CD14-positive monocyte (primary cell): Measurements from ENCODE around the gene PWP1. TPM values are rescaled to one million over a fixed set of nuclear protein-coding genes. Genes with fewer than 3 reads are reported as not detected.

Experiments used
- DNase-seq, 3 donors: peaks; one replicate each; pipeline ENCODE4 v3.0.0-alpha.2; 2011 to 2022
- H2AFZ ChIP-seq: 2 replicates; pipeline ENCODE4 v1.6.0; 2012; ENCODE audit warnings: mild to moderate bottlenecking, low read depth, low read length, inconsistent platforms; ENCODE audit not compliant: insufficient read depth, poor library complexity, severe bottlenecking
- H3K27ac ChIP-seq, 2 donors: 1 replicate in 1 of 2; 2 replicates in 1 of 2; pipeline ENCODE4 v1.5.1; 2012 to 2013; ENCODE audit warnings: low read length in 2 of 2, control low read depth in 1 of 2, inconsistent platforms in 1 of 2, low read depth in 1 of 2, mild to moderate bottlenecking in 1 of 2
- H3K27me3 ChIP-seq, 2 donors: one replicate each; pipeline versions ENCODE4 v1.6.0 to v1.6.1; 2011 to 2013; ENCODE audit warnings: low read length in 2 of 2; ENCODE audit not compliant: control insufficient read depth in 2 of 2, insufficient read depth in 2 of 2
- H3K36me3 ChIP-seq, 2 donors: replicated peaks in 1 of 2; 1 replicate in 1 of 2; 2 replicates in 1 of 2; pipeline versions ENCODE4 v1.5.1 to v1.6.1; 2012 to 2013; ENCODE audit warnings: low read length in 2 of 2, control low read depth in 1 of 2, inconsistent platforms in 1 of 2, mild to moderate bottlenecking in 1 of 2; ENCODE audit not compliant: insufficient read depth in 2 of 2, control insufficient read depth in 1 of 2
- H3K4me1 ChIP-seq, 2 donors: 1 replicate in 1 of 2; 2 replicates in 1 of 2; pipeline versions ENCODE4 v1.5.1 to v1.6.1; 2012 to 2013; ENCODE audit warnings: low read length in 2 of 2, control low read depth in 1 of 2, inconsistent platforms in 1 of 2, mild to moderate bottlenecking in 1 of 2, moderate library complexity in 1 of 2; ENCODE audit not compliant: insufficient read depth in 2 of 2, control insufficient read depth in 1 of 2
- H3K4me2 ChIP-seq: replicated peaks from 2 replicates; pipeline ENCODE3; 2012; ENCODE audit warnings: low read length, moderate library complexity, mild to moderate bottlenecking; ENCODE audit not compliant: poor library complexity, severe bottlenecking; ENCODE audit errors: extremely low read depth
- H3K4me3 ChIP-seq, 3 experiments: fragments of 200-600 bp in 1 of 3; sonication (generic) in 1 of 3; replicated peaks in 1 of 3; 1 replicate in 2 of 3; 2 replicates in 1 of 3; pipeline ENCODE4 v1.5.1; 2011 to 2013; ENCODE audit warnings: low read length in 3 of 3, mild to moderate bottlenecking in 3 of 3, control low read depth in 2 of 3, low read depth in 2 of 3, inconsistent platforms in 1 of 3, moderate library complexity in 1 of 3
- H3K79me2 ChIP-seq: 2 replicates; pipeline ENCODE4 v1.6.0; 2012; ENCODE audit warnings: mild to moderate bottlenecking, control low read depth, inconsistent platforms, low read length, moderate library complexity; ENCODE audit not compliant: insufficient read depth
- H3K9ac ChIP-seq: 2 replicates; pipeline ENCODE4 v1.6.0; 2017; ENCODE audit warnings: low read length, mild to moderate bottlenecking; ENCODE audit not compliant: insufficient read depth, poor library complexity, severe bottlenecking
- H3K9me3 ChIP-seq, 2 donors: replicated peaks in 1 of 2; 1 replicate in 1 of 2; 2 replicates in 1 of 2; pipeline versions ENCODE4 v1.5.1 to v1.6.1; 2012 to 2013; ENCODE audit warnings: low read length in 2 of 2, control low read depth in 1 of 2; ENCODE audit not compliant: control insufficient read depth in 1 of 2, insufficient read depth in 1 of 2
- H4K20me1 ChIP-seq: 2 replicates; pipeline ENCODE4 v1.6.0; 2012; ENCODE audit warnings: mild to moderate bottlenecking, low read length, control low read depth, moderate library complexity; ENCODE audit not compliant: insufficient read depth
- H3K27ac Mint-ChIP-seq, 7 donors: one replicate each; pipeline ENCODE4 v1.8.0; 2020; ENCODE audit warnings: mild to moderate bottlenecking in 7 of 7, mixed read lengths in 7 of 7, moderate library complexity in 6 of 7, inconsistent platforms in 2 of 7
- H3K27me3 Mint-ChIP-seq, 3 donors: one replicate each; pipeline ENCODE4 v1.8.0; 2021 to 2022; ENCODE audit warnings: low read depth in 3 of 3, mild to moderate bottlenecking in 3 of 3, mixed read lengths in 3 of 3, moderate library complexity in 3 of 3, inconsistent platforms in 1 of 3
- H3K36me3 Mint-ChIP-seq, 2 donors: one replicate each; pipeline ENCODE4 v1.8.0; 2020; ENCODE audit warnings: mixed read lengths in 2 of 2, inconsistent platforms in 1 of 2, mild to moderate bottlenecking in 1 of 2
- H3K4me1 Mint-ChIP-seq: one replicate; pipeline ENCODE4 v1.8.0; 2020; ENCODE audit warnings: mild to moderate bottlenecking, mixed read lengths
- H3K4me3 Mint-ChIP-seq, 2 donors: one replicate each; pipeline ENCODE4 v1.8.0; 2020; ENCODE audit warnings: mild to moderate bottlenecking in 2 of 2, mixed read lengths in 2 of 2, moderate library complexity in 1 of 2
- H3K9me3 Mint-ChIP-seq, 7 donors: one replicate each; pipeline ENCODE4 v1.8.0; 2020 to 2022; ENCODE audit warnings: mixed read lengths in 7 of 7, mild to moderate bottlenecking in 6 of 7, moderate library complexity in 6 of 7, inconsistent platforms in 2 of 7
- CTCF ChIP-seq: fragments of 200-600 bp; IDR thresholded peaks from one replicate; pipeline ENCODE4 v1.8.0; 2022; ENCODE audit warnings: antibody characterized with exemption, mild to moderate bottlenecking
- WGBS: methylation state at CpG from one replicate; pipeline ENCODE4 v1.1.5; 2013; ENCODE audit warnings: missing lambda C conversion rate; ENCODE audit not compliant: insufficient coverage; 5-methylcytosine and 5-hydroxymethylcytosine counted together
- intact Hi-C, 2 donors: fragments of 100-400 bp; cut with micrococcal nuclease; formaldehyde crosslinking; loops; one replicate each; pipeline versions ENCODE4 v1.15.0 to v1.15.1; 2023
- polyA plus RNA-seq, 3 donors: library from polyadenylated mRNA; depleted of rRNA in 1 of 3; unstranded in 2 of 3; stranded (reverse) in 1 of 3; fragments of 300-500 nt in 2 of 3; fragments of >200 nt in 1 of 3; fragmentation: Illumina TruSeq in 2 of 3; gene quantifications; 1 replicate in 2 of 3; 2 replicates in 1 of 3; pipeline ENCODE4 v1.2.3, GENCODE V29; 2012 to 2021

PWP1 gene
- polyA plus RNA-seq, 3 donors = 27.1 to 29.1 (median 28.0) TPM

DNA sequence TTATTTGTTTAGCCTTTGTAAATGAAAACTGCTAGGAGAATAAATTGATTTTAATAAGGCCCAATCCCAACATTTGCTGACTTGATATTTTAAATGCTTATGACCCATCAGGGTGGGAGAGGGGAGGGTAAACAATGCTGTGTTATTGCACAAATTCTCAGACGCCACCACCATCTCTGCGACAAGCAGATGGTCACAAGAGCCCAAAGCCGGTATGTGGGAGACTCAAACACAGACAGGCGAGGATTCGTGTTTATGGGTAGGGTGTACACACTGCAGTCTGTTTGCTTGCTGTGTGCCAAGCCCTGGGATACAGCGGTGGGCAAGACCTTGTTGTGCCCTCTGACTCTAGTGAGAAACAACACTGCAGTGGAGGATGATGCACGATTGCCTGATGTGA lies 39.2 kb upstream of the PWP1 start:
- intact Hi-C loops = no loop called here
- no peak overlapping the region for H3K4me3 ChIP-seq
- WGBS = 98% methylated on average over 7 of the region's 7 CpGs
- peaks cover 0 to 4% of the 10 kb centered on the region in 2 donors for H3K36me3 ChIP-seq
- no peak for DNase-seq
- Mint-ChIP-seq H3K27me3 (peaks cover 0 to 6% (median 1%) of the 10 kb centered on the region in 3 donors), H3K9me3 (no peaks in the 10 kb centered on the region), H3K4me3 (no peak overlapping the region), H3K27ac (peak overlapping the region in 1 of 7 donors; percentile 15), H3K36me3 (peaks cover 5 to 8% of the 10 kb centered on the region in 2 donors), H3K4me1 (no peaks in the 10 kb centered on the region)
- H2AFZ ChIP-seq = no peak overlapping the region
- H4K20me1 ChIP-seq = no peaks in the 10 kb centered on the region
- TF ChIP-seq CTCF = no peak
- H3K27ac ChIP-seq = no peak overlapping the region
- H3K9ac ChIP-seq = no peak overlapping the region
- no peaks in the 10 kb centered on the region for H3K79me2 ChIP-seq
- H3K27me3 ChIP-seq = no peaks in the 10 kb centered on the region
- H3K9me3 ChIP-seq = no peaks in the 10 kb centered on the region
- H3K4me2 ChIP-seq = no peak overlapping the region
- H3K4me1 ChIP-seq = no peaks in the 10 kb centered on the region

- intact Hi-C loops = no loop called here
- no peak overlapping the region for H3K4me3 ChIP-seq
- peaks cover 2 to 3% of the 10 kb centered on the region in 2 donors for H3K36me3 Mint-ChIP-seq
- H3K9me3 ChIP-seq = no peaks in the 10 kb centered on the region
- no peak overlapping the region for H3K9ac ChIP-seq
- no peaks in the 10 kb centered on the region for H4K20me1 ChIP-seq
- no peak overlapping the region for H2AFZ ChIP-seq
- no peak overlapping the region for H3K4me2 ChIP-seq
- no peaks in the 10 kb centered on the region for H3K9me3 Mint-ChIP-seq
- H3K27ac Mint-ChIP-seq = no peak overlapping the region
- no peak for TF ChIP-seq CTCF
- peaks cover 0 to 6% (median 1%) of the 10 kb centered on the region in 3 donors for H3K27me3 Mint-ChIP-seq
- H3K4me1 Mint-ChIP-seq = no peaks in the 10 kb centered on the region
- H3K36me3 ChIP-seq = no peaks in the 10 kb centered on the region
- H3K4me1 ChIP-seq = no peaks in the 10 kb centered on the region
- no peak overlapping the region for H3K27ac ChIP-seq
- H3K4me3 Mint-ChIP-seq = no peak overlapping the region
- WGBS = 90% methylated on average over 2 of the region's 4 CpGs
- DNase-seq = no peak
- no peaks in the 10 kb centered on the region for H3K27me3 ChIP-seq
- H3K79me2 ChIP-seq = no peaks in the 10 kb centered on the region
These were observed 35.9 kb upstream of the PWP1 start for GRCh38 chr12:107649661-107650061.
